ENCODE data around the gene HIPK3. TPM values are rescaled to one million over a fixed set of nuclear protein-coding genes. Genes with fewer than 3 reads are reported as not detected.

The HIPK3 gene
- total and polyA plus RNA-seq, 11 donors: 26.3 to 298 (median 250) TPM

DNA sequence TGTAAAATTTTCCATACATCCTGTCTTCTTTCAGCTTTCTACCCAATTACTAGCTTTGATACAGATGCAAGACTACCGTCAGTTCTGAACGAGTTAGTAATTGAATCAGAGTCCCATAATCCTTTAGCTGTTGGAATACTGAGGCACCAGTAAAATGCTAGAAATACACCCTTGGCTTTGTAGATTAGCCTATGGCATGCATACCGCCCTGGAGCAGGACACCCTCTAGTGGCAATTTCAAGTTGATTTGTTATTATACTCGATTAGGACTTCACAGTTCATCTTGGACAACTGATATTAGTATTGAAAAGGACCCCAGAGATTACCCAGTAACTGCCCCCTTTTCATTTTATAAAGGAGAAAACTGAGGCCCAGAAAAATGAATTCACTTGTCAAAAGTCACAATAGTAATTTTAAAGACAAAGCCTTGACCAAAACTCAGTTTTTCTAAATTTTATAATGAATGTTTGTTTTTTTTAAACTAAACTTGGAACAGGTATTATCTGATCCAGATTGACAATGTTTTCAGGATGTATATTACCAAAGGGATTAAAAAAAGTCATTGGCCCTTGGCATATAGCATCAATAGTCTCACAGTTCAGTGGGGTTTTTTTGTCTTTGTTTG, 72.6 kb downstream of the HIPK3 start:
- peak overlapping the region in 2 of 12 donors; percentile 4 to 15 for H3K27ac ChIP-seq
- H3K4me1 ChIP-seq: peaks cover 14 to 95% (median 60%) of the 10 kb centered on the region in 12 donors
- ATAC-seq: peak in 3 of 4 donors; percentile 68 to 83 (median 68)
- TF ChIP-seq POLR2A (IDR thresholded peaks at IDR 0.05): no peak
- TF ChIP-seq, protein P1, sequence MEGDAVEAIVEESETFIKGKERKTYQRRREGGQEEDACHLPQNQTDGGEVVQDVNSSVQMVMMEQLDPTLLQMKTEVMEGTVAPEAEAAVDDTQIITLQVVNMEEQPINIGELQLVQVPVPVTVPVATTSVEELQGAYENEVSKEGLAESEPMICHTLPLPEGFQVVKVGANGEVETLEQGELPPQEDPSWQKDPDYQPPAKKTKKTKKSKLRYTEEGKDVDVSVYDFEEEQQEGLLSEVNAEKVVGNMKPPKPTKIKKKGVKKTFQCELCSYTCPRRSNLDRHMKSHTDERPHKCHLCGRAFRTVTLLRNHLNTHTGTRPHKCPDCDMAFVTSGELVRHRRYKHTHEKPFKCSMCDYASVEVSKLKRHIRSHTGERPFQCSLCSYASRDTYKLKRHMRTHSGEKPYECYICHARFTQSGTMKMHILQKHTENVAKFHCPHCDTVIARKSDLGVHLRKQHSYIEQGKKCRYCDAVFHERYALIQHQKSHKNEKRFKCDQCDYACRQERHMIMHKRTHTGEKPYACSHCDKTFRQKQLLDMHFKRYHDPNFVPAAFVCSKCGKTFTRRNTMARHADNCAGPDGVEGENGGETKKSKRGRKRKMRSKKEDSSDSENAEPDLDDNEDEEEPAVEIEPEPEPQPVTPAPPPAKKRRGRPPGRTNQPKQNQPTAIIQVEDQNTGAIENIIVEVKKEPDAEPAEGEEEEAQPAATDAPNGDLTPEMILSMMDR (IDR thresholded peaks at IDR 0.05): peak; percentile 52 to 79 (median 64)
- peak in 3 of 5 donors; percentile 33 to 46 (median 40) for DNase-seq
- H3K9me3 ChIP-seq: no peaks in the 10 kb centered on the region
- H3K36me3 ChIP-seq: peaks cover 0 to 20% (median 0%) of the 10 kb centered on the region in 9 donors
- intact Hi-C loops (cut with DNase I): loop anchor here (2.0 to 10.0 kb wide), 9 partner anchors 71 to 365 kb away; partner anchors contain the start of gene HIPK3 (in 7 of the 10)
- WGBS, 4 donors: 12 to 15% (median 14%) methylated on average over 4 of the region's 4 CpGs
- H3K27me3 ChIP-seq: no peaks in the 10 kb centered on the region
- no peak overlapping the region for H3K4me3 ChIP-seq

DNA sequence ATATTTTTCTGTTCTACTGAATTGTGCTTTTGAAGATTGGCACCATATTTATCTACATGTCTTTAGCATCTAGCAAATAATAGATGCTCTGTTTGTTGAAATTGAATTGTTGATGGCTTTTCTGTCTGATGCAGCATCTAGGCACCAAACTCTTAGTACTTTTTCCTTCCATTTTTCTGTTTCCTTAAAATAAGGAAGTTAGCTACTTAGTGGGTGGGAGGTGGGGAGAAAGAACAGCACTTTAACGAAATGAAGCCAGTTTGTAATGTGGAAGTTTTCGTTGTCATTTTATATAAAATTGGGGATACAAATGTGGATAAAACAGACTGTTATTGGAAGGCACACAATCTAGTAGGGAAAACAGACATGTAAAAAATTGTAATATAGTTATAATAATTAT, 76.6 kb downstream of the HIPK3 start:
- DNase-seq (no peak), ATAC-seq (no peak)
- intact Hi-C loops (cut with DNase I): loop anchor here in 3 of 10 donors (5.0 to 10.0 kb wide), 3 partner anchors 167 to 369 kb away; no protein-coding TSS in a partner anchor
- Histone ChIP-seq H3K36me3 (peaks cover 0 to 36% (median 14%) of the 10 kb centered on the region in 9 donors), H3K4me1 (peaks cover 3 to 72% (median 33%) of the 10 kb centered on the region in 12 donors), H3K4me3 (no peak overlapping the region), H3K9me3 (no peaks in the 10 kb centered on the region), H3K27ac (peak overlapping the region in 1 of 12 donors; percentile 17), H3K27me3 (no peaks in the 10 kb centered on the region)
- TF ChIP-seq, protein P1 (IDR thresholded peaks at IDR 0.05): no peak
- no peak for TF ChIP-seq POLR2A (IDR thresholded peaks at IDR 0.05)
- WGBS, 4 donors: 72 to 77% (median 75%) methylated on average over 2 of the region's 2 CpGs

DNA sequence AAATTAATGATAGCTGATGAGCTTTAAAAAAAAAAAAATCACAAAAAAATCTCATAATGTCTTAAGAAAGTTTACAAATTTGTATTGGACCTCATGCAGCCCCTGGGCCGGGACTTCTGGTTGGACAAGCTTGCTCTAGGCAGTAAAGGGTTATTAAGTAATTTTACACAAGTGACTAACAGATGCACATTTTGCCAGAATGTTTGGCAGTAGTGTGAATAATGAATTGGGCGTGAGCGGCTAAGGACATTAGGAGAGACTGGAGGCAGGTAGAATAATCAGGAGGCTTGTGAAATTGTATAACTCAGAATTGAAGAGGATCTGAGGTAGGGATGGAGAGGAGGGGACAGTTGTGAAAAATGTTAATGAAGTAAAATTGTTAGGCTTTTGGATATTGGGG, 77.4 kb downstream of the HIPK3 start:
- H3K4me1 ChIP-seq: peaks cover under 1 to 67% (median 25%) of the 10 kb centered on the region in 12 donors
- no peak for DNase-seq
- ATAC-seq: no peak
- H3K36me3 ChIP-seq: peaks cover 0 to 44% (median 22%) of the 10 kb centered on the region in 9 donors
- no peaks in the 10 kb centered on the region for H3K9me3 ChIP-seq
- TF ChIP-seq, protein P1 (IDR thresholded peaks at IDR 0.05): no peak
- no peak for TF ChIP-seq POLR2A (IDR thresholded peaks at IDR 0.05)
- WGBS, 4 donors: 92 to 94% (median 93%) methylated on average over 3 of the region's 3 CpGs
- intact Hi-C loops (cut with DNase I): loop anchor here in 3 of 10 donors (5.0 to 10.0 kb wide), 3 partner anchors 167 to 370 kb away; no protein-coding TSS in a partner anchor
- H3K27me3 ChIP-seq: no peaks in the 10 kb centered on the region
- no peak overlapping the region for H3K27ac ChIP-seq
- H3K4me3 ChIP-seq: no peak overlapping the region

DNA sequence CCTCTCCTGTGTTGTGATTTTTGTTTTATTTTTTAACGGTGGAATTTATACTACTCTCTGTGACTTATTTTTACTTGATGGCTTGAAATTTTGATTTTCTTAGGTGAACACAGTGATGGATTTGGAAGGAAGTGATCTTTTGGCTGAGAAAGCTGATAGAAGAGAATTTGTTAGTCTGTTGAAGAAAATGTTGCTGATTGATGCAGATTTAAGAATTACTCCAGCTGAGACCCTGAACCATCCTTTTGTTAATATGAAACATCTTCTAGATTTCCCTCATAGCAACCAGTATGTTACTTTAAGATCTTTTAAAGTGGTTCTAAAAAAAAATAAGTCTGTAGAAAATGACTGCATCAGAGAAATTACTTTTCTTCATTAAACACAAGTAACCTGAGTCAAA, 82.1 kb downstream of the HIPK3 start:
- no peak for TF ChIP-seq POLR2A (IDR thresholded peaks at IDR 0.05)
- TF ChIP-seq, protein P1 (IDR thresholded peaks at IDR 0.05): no peak

More for the DNA sequence above, 82.1 kb downstream of the HIPK3 start:
- no peak for ATAC-seq
- no peak overlapping the region for H3K4me3 ChIP-seq
- peaks cover 0 to 73% (median 62%) of the 10 kb centered on the region in 9 donors for H3K36me3 ChIP-seq
- no peak for DNase-seq
- intact Hi-C loops (cut with DNase I): loop anchor here in 2 of 10 donors (5.0 to 10.0 kb wide), 3 partner anchors 172 to 374 kb away; no protein-coding TSS in a partner anchor
- no peaks in the 10 kb centered on the region for H3K27me3 ChIP-seq
- no peak overlapping the region for H3K27ac ChIP-seq
- H3K4me1 ChIP-seq: peaks cover 0 to 24% (median 4%) of the 10 kb centered on the region in 12 donors
- H3K9me3 ChIP-seq: no peaks in the 10 kb centered on the region
- 80 to 91% (median 85%) methylated on average over 1 of the region's 1 CpG for WGBS, 4 donors

All from heart left ventricle (tissue), 16 donors.